GM21529 (cell line): ENCODE results near the gene DDX27.

Source experiments
- ATAC-seq: cut with Tn5 transposase; IDR thresholded peaks from one replicate; pipeline ENCODE4 v1.9.1; 2021; ENCODE audit not compliant: unreplicated experiment

The DDX27 gene

GRCh38 chr20:49288784-49289696, 69.8 kb downstream of the DDX27 start:
- ATAC-seq = no peak

- ATAC-seq = no peak
Observed at GRCh38 chr20:49290608-49291191, 71.5 kb downstream of the DDX27 start.

GRCh38 chr20:49291200-49291599, 72.0 kb downstream of the DDX27 start:
- no peak for ATAC-seq

GRCh38 chr20:49292010-49292409, 72.8 kb downstream of the DDX27 start:
- no peak for ATAC-seq

GRCh38 chr20:49293122-49293521, 73.9 kb downstream of the DDX27 start:
- ATAC-seq = no peak
